Measurements from ENCODE around the gene UGT2B17. TPM values are rescaled to one million over a fixed set of nuclear protein-coding genes. Genes with fewer than 3 reads are reported as not detected.
"Not testable (repeated sequence)": the region's sequence is repeated elsewhere in the genome, so short reads cannot be mapped to it uniquely, and the experiment has no call there.

UGT2B17 gene
- polyA plus RNA-seq, 4 donors: not detected

DNA sequence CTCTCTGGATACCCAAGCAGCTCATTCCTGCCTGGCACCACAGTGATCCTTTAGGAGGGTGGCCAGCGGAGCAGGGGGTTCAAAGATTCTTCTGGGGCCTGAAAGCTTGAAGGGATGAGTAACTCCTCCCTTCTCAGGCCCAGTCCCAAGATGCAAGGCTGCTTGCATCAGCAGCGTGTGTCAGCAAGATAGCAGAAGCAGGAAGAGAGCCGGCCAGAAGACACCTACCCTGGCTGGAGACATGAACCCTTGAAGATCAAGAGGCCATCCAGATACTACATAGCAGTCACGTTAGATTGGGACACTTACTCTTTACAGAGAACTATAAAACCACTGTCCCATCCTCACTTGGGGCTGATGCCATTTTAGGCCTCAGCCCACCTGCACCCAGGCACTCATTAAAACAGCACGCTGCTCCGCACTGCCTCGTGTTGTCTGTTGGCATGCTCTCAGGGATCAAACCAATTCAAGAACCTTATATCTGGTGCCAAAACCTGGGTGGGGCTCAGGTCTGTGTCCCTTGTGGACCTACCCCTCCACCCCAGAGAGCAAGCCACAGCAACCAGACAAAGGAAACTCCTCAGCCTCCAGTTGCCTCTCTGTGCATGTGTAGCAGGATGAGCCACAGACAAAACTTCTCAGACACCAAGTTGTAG, 6.5 kb downstream of the UGT2B17 start:
- no peak for DNase-seq (ENCODE audit: low read depth in 4 of 4, low spot score in 3 of 4)

DNA sequence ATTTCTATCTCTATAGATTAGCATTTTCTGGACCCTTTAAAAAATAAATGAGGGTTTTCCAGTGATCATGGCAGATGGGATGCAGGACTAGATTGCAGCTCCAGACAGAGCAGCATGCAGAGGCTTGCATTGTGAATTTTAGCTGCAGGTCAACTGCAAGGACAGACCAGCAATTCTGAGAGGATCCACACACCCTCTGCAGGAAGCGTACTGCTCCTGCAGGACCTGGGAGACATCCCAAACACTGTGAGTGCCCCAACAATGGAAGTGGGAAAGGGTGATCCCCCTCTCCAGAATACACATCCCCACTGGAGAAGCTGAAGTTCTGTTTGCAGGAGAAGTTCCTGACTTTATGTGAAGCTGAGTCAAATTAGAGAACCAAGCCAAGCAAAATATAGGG, 7.1 kb downstream of the UGT2B17 start:
- DNase-seq (ENCODE audit: low read depth in 4 of 4, low spot score in 3 of 4): not testable (repeated sequence)

DNA sequence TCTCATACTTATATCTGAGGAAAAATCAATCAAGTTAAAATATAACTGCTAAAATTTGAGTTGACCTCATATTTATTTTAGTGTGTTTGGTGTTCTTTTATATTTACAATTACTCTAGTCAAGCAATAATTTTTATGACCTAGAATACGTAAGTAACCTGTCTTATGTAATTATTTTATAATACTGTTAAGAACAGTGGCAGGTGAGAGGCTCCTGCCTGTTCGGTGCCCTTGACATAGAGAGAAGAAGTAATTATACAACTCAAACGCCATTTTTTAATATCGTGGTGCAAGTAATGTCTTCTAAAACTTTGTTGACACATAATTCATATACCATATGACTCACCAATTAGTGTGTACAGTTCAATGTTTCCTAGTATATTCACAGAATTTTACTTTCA, 7.6 kb downstream of the UGT2B17 start:
- DNase-seq (ENCODE audit: low read depth in 4 of 4, low spot score in 3 of 4): not testable (repeated sequence)

DNA sequence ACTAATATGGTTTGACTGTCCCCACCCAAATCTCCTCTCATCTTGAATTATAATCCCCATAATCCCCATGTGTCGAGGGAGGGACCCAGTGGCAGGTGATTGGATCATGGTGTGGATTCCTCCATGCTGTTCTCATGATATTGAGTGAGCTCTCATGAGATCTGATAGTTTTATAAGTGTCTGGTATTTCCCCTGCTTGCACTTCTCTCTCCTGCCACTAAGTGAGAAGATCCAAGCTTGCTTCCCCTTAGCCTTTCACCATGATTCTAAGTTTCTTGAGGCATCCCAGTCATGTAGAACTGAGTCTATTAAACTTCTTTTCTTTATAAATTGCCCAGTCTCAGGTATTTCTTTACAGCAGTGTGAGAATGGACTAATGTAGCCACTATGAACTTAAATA, 9.8 kb downstream of the UGT2B17 start:
- not testable (repeated sequence) for DNase-seq (ENCODE audit: low read depth in 4 of 4, low spot score in 3 of 4)

DNA sequence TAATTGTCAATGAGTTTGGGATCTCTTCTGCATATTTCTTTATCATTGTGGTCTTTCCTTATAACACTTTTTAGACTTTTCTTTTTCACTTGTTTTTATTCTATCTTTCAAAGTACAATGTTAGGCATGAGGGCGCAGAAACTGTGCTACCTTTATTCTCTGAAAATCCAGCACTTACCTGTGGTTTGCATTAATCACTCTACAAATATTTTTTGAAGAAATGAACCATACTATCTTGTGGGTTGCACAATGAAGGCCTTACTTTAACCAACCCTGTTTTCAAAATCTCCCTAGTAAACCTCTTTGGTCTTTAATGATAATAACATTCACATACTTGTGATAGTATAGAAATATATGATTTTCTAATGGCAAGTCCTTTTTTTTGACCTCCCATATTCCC, 11.0 kb downstream of the UGT2B17 start:
- DNase-seq (ENCODE audit: low read depth in 4 of 4, low spot score in 3 of 4): not testable (repeated sequence)

DNA sequence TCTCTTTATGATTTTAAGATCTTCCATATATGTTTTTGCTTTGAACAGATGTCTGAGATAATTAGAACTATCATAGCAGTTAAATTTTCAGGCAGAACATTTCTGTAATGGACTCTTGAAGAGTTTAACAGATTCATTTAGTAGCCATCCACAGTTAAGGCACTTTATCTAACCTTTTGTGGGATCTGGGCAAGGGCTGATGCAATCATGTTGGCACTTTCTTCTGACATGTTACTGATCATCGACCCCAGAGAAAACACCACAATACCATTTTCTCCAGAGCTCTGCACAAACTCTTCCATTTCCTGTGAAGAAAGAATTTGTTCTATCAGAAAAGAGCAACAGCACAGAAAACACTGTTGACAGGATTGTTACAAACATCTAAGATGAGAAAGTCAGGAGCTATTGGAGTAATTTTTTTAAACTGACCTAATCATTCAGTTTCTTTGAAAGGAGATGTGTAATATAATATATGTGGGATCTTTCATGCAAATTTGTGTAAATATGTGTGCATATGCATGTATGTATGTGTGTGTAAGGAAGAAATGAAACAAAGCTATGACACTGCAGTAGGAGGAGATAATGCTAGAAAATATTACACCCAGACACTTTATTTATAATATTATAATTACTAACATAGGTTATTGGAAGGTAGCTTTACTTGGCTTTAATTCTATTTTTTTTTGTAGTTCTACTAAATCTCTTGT, 15.6 kb downstream of the UGT2B17 start:
- DNase-seq (ENCODE audit: low read depth in 4 of 4, low spot score in 3 of 4): not testable (repeated sequence)

DNA sequence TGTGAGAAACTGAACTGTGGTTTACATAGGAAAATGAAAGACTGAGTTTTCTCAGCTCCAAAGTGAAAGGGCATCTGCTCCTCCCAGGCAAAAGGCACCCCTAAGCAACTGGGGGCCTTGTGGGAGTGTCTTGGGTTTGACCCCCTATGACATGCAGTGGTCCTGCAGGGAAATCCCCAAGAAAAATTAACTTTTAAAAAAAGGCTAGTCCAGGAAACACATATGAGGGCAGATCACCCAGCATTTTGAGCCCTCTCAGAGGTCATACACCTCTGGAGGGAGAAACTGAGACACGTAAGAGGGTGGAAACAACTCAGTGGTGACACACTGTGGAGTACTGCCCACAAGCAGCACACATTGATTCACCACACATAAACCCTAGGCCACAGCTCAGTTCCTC, 22.3 kb downstream of the UGT2B17 start:
- DNase-seq (ENCODE audit: low read depth in 4 of 4, low spot score in 3 of 4): not testable (repeated sequence)

DNA sequence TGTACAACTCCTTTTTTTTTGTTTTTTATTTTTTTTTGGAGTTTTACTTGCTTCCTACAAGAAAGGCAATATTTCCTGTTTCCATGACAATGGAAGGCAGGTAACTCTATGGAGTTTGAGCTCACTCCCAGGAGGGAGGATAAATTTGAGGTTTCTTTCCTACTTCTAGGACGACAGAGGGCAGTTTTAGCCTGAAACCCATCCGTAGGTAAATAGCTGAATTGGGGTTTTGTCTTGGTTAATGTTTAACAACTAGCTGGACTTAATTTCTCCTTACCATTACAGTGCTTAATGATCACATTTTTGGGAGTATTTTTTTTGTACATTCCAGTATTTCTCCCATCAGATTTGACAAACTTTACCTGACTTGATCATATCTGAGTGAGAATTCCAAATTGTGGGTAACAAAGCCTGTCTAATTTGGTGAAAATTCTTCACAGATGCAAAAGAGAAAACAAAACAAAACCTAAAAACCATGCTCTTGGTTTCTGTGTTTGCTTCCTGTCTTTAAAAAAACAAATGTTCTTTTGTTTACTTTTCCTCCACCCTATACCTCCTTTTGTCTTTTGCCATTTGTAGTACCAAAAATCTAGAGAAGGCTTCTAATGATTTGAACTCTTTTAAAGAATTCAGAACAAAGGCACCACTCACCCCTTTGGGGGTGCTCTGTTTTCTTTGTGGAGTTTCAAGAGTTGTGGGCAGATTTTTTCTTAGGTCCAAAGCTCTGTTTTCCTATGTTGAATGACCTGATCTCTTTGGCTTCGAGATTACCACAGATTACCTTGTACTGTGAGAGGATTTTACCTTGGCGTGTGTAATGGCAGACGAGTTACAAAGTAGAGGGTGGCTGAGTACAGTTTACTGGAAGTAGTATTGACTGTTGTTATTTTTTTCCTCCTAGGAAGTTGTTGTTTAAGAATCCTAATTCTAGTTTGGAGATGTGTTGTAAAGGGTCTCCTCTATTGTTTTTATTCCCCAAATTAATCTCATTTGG, 23.0 kb downstream of the UGT2B17 start:
- DNase-seq (ENCODE audit: low read depth in 4 of 4, low spot score in 3 of 4): not testable (repeated sequence)

DNA sequence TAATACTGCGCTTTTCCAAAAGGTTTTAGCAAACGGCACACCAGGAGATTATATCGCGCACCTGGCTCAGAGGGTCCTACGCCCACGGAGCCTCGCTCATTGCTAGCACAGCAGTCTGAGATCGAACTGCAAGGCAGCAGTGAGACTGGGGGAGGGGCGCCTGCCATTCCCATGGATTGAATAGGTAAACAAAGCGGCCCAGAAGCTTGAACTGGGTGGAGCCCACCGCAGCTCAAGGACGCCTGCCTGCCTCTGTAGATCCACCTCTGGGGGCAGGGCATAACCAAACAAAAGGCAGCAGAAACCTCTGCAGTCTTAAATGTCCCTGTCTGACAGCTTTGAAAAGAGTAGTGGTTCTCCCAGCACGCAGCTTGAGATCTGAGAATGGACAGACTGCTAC, 33.4 kb downstream of the UGT2B17 start:
- not testable (repeated sequence) for DNase-seq (ENCODE audit: low read depth in 4 of 4, low spot score in 3 of 4)

DNA sequence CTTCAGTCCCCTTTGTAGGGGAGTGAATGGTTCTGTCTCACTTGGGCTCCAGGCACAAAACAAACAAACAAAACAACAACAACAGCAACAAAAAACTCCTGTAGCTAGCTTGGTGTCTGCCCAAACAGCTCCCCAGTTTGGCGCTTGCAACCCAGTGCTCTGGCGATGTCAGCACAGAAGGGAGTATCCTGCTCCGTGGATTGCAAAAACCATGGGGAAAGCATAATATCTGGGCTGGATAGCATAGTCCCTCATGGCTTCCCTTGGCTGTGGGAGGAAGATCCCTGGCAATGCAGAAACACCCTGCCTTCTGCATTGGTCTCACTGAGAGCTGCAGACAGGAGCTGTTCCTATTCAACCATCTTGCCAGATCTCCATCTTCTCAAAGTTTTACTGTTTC, 39.7 kb downstream of the UGT2B17 start:
- no peak for DNase-seq (ENCODE audit: low read depth in 4 of 4, low spot score in 3 of 4)

DNA sequence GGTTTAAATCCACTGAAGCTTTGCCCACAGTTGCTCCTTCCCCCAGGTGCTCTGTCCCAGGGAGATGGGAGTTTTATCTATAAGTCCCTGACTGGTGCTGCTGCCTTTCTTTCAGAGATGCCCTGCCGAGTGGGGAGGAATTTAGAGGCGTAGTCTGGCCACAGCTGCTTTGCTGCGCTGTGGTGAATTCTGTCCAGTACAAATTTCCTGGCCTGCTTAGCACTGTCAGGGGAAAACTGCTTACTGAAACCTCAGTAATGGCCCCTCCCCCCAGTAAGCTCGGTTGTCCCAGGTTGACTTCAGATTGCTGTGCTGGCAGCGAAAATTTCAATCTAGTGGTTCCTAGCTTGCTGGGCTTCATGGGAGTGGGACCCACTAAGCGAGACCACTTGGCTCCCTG, 40.1 kb downstream of the UGT2B17 start:
- no peak for DNase-seq (ENCODE audit: low read depth in 4 of 4, low spot score in 3 of 4)

DNA sequence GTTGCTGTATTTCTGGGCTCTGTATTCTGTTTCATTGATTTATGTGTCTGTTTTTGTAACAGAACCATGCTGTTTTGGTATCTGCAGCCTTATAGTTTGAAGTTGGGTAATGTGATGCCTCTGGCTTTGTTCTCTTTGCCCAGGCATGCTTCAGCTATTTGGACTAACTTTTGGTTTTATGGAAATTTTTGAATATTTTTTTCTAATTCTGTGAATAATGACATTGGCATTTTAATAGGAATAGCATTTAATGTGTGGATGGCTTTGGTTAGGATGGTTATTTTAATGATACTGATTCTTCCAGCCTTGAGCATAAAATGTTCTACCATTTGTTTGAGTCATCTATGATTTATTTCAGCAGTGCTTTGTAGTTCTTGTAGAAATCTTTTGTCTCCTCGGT, 53.9 kb downstream of the UGT2B17 start:
- not testable (repeated sequence) for DNase-seq (ENCODE audit: low read depth in 4 of 4, low spot score in 3 of 4)

DNA sequence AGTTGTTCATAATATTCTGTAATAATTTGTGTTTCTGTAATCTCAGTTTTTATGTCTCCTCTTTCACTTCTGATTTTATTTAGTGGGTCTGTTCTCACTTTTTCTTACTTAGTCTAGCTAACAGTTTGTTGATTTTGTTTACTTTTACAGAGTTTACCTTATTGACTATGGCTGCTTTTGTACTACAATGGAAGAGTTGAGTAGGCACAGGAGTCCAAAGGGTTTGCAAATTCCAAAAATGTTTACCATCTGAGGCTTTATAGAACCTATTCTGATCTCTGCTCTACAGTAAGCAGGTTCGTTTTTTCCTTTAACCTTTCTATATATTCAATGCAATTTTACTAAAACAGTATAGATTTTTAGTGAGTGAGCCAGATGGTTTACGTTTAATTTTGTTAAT, 55.1 kb downstream of the UGT2B17 start:
- no peak for DNase-seq (ENCODE audit: low read depth in 4 of 4, low spot score in 3 of 4)

DNA sequence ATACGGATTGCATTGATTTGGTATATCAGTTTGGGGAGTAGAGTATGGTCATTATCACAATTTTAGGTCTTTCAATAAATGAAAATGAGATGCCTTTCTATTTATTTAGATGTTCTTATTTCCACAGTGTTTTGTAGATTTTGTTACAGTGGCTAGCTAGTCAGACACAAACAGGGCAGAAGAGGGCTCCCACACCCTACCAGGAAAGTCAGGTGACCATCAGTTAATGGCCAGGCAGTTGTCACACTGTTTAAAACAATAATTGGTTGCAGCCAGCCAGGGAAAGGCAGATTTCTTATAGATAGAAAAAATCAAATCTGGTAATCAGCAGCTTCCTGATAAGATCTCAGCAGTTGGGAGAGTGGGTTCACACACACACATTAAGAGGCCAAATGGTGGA, 57.2 kb downstream of the UGT2B17 start:
- DNase-seq (ENCODE audit: low read depth in 4 of 4, low spot score in 3 of 4): no peak

DNA sequence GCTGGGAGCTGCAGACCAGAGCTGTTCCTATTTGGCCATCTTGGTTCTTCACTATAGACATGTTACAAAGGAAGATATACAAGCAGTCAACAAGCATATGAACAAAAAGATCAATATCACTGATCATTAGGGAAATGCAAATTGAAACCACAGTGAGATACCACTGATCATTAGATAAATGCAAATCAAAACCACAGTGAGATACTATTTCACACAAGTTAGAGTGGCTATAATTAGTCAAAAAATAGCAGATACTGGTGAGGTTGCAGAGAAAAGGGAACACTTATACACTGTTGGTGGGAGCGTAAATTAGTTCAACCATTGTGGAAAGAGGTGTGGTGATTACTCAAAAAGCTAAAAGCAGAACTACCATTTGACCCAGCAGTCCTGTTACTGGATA, 70.7 kb downstream of the UGT2B17 start:
- not testable (repeated sequence) for DNase-seq (ENCODE audit: low read depth in 4 of 4, low spot score in 3 of 4)

DNA sequence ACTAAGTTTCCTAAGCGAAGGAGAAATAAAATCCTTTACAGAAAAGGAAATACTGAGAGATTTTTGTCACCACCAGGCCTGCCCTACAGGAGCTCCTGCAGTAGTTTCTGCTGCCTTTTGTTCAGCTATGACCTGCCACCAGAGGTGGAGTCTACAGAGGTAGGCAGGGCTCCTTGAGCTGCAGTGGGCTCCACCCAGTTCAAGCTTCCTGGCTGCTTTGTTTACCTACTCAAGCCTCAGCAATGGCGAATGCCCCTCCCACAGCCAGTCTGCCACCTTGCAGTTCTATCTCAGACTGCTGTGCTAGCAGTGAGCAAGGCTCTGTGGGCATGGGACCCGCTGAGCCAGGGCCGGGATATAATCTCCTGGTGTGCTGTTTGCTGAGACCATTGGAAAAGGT, 71.3 kb downstream of the UGT2B17 start:
- not testable (repeated sequence) for DNase-seq (ENCODE audit: low read depth in 4 of 4, low spot score in 3 of 4)

DNA sequence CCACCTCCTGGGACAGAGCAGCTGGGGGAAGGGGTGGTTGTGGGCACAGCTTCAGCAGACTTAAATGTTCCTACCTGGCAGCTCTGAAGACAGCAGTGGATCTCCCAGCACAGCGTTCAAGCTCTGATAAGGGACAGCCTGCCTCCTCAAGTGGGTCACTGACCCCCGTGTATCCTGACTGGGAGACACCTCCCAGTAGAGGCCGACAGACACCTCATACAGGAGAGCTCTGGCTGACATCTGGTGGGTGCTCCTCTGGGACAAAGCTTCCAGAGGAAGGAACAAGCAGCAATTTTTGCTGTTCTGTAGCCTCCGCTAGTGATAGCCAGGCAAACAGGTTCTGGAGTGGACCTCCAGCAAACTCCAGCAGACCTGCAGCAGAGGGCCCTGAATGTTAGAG, 72.7 kb downstream of the UGT2B17 start:
- DNase-seq (ENCODE audit: low read depth in 4 of 4, low spot score in 3 of 4): not testable (repeated sequence)

DNA sequence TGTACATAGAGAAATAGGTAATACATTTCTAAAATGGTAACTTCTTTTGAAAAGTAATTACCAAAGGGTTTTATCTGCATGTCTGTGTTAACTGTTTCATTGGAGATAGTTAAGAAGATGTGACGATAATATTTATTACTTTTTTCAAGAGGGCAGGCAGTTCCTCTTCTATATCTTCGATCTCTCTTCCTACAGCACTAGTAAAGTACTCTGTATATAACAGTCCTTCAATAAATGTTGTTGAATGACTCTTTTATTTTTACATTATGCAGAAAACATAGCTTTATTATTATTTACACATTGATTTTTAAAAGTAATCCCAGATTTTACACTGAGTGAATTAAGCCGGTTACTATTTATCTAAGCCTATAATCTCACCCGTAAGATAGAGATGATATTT, 77.1 kb downstream of the UGT2B17 start:
- DNase-seq (ENCODE audit: low read depth in 4 of 4, low spot score in 3 of 4): no peak

DNA sequence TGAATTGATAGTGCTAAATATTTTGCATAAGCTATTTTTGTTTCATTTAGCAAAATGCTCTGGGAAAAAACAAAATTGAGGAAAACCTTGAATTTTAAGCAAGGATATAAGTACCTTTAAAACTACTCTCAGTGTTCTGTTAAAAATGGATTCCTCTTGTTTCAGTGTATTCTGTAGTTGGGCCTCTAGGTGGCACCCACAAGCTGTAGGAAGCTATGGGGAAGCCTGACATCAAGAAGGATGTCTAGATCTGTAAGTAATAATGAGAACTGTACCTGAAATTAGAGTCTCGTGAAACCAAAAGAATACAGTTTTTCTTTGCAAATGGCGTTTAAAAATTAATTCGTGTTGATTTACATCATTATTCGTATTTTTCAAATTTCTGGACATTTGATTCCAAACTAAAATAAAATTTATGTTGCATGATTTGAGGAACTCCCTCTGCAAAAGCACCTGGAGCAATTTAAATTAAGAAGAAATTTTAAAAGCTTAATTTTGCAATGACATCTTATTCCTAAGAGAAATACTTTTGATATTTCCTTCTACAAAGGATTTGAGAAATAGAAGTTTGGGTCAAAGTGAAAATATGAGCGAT, 77.6 kb downstream of the UGT2B17 start:
- DNase-seq (ENCODE audit: low read depth in 4 of 4, low spot score in 3 of 4): peak; percentile 31 to 51 (median 36)

DNA sequence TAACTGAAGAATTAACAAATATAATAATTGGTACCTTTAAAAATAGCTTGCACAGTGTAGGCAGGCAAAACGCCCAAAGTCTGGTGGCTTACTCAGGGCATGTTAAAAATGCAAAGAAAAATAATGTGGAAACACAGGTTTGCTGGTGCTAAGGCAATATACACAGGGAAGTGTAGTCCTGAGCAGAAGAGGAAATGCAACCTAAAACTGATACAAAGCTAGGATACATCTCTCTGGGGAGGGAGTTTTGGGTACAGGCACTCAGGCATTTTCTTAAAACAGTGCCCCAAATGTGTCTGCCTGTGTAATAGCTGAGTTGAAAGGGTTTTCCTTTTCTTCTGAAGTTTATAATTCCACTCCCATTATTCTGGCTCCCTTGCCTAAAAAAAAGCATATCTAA, 81.4 kb downstream of the UGT2B17 start:
- DNase-seq (ENCODE audit: low read depth in 4 of 4, low spot score in 3 of 4): no peak

Measured in left renal pelvis (tissue), 4 donors.